ENCODE measurements around the gene SLC7A4.

DNA sequence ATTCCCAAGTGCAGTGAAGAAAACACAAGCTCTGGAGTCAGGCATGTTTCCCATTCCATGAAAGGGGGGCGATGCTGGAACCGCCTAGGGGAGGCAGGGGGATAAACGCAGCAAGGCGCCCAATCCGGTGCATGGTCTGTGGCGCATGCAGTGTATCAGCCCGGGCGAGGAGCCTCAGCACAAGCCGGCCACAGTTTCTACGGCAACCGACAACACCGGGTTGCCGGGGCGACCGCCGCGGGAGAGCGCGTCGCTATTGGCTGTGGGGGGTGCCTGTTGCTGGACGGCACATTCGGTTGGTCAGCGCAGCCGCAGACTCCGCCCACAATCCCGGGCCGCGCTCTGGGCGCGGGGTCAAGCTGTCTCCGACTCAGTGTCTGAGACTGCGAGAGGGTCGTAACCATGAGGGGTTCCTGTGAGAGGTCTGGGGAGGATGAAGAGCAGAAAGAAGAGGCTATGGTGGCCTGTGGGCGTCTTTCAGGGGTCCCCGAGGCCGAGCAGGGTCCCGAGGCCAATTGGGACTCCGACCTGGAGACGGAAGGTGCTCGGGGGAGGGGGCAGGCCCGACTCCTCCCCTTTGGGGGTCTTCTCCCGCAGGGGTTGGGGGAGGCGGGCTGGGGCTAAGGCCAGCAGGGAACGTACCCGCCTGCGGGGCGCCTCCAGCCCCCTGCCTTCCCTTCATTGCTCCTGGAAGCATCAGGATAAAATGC is 13.4 kb upstream of the SLC7A4 start, which contains the start of gene LRRC74B:
- TF ChIP-seq CTCF (IDR thresholded peaks at IDR 0.05; ENCODE audit: low read depth, low read length): no peak
- no peak for TF ChIP-seq EZH2phosphoT487 (IDR thresholded peaks at IDR 0.05; ENCODE audit: low read depth)
